Measurements from ENCODE around the gene LYSMD4.

The LYSMD4 gene

DNA sequence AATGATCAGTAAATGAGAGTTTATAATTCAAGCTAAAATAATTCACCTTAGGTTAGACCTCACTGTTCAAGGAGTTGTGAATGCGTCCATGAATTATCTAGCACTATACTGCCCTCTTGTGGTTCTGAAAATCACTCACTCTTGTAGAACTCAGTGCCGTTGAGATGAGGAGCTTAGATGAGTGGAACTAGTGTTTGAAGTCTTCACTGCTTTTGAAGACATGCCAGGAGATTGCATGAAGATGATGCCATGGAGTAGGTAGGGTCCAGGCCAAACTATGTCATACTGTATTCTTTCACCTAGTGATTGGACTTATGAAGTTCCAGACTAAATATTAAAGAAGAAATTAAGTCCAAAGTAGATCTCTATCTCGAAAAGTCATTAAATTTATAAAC is 28.8 kb downstream of the LYSMD4 start:
- DNase-seq: peak in 1 of 2 experiments; percentile 75

DNA sequence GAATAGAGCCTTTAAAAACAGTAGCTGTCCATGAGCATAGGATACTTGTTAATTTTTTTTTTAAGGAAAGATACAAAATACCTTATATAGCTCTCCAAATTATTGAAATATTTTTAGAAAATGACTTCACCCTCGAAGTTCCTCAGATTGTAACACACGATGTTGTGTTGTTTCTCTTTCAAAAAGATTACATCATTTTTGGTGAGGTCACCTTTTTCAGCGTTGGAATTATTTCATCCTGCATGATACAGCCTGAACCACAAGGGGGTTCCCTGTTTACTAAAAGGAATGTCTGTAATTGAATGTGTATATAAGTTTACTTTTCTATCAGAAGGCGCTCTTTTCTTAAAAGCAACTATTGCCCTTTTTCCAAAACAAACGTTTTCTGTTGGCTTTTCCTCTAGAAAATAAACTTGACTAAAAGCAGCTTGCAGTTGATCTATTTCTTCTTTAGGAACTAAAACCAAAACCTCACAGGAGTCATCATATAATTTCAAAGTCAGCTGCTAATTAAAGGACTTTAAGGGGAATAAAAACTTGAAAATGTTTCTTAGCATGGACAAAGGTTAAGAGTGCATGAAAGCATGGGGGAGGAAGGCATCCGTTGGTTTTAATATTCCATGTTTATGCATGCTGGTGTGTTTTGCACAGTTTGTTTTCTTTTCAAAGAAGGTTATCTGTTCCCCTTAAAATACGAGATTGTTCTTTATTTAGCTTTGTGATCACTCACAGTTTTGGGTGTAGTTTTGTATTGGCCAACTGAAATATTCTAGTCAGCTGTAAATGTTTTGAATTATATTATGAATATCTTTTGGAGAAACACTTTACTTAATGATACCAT is 29.4 kb downstream of the LYSMD4 start:
- no peak for DNase-seq

- no peak for DNase-seq
These were observed 30.2 kb downstream of the LYSMD4 start for GRCh38 chr15:99702895-99703602.

DNA sequence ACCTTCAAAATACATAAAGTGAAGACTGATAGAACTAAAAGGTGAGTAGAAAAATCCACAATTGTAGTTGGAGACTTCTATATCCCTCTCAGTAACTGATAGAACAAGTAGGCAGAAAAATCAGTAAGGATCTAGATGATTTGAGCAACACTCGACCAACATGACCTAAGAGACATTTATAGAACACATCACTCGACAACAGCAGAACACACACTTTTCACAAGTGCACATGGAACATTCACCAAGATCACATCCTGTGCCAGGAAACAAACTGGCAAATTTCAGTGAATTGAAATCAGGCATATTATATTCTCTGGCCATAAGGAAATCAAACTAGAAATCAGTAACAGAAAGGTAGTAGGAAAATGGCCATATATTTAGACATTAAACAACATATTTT is 37.1 kb downstream of the LYSMD4 start:
- no peak for DNase-seq

DNA sequence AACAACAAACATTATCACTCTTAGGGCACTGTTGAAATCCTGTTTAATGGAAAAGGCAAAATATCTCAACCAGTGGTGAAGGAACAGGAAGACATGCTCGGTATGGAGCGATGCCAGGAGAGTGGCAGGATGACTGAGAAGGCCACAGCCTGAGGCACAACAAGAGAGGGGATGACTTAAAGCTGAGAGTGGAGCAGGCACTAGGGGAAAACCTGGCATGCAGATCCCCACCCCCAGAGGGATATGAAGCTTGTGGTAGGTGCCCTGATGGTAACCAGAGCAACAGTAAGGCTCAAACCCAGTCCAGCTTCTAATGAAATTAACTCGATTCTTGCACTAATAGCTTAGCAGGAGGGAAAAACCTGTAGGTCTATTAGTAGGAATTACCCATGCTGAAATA is 40.4 kb downstream of the LYSMD4 start:
- DNase-seq: no peak

GRCh38 chr15:99686290-99686689 is 46.9 kb downstream of the LYSMD4 start:
- DNase-seq: no peak

- DNase-seq: no peak
These were observed 50.1 kb downstream of the LYSMD4 start for GRCh38 chr15:99683000-99683670.

- no peak for DNase-seq
These were observed 50.8 kb downstream of the LYSMD4 start for GRCh38 chr15:99682455-99682854.

GRCh38 chr15:99681990-99682389 is 51.2 kb downstream of the LYSMD4 start:
- DNase-seq: no peak

DNA sequence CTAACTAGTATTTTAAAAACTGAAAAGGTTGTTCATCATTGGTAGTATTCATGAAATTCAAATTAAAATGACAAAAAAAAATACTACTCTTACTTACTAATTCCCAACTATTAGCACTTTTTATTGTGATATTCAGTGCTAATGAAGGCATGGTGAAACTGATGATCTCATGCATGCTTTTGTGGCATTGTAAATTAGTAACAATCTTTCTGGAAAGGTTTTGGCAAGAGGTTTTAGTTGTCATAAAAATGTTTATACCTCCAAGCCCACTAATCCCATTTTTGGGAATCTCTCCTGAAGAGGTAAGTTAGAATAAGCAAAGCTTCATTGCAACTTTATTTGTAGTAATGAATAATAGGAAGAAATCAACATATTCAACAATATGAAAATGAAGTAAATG is 53.0 kb downstream of the LYSMD4 start:
- DNase-seq: no peak

GRCh38 chr15:99677540-99678134 is 55.6 kb downstream of the LYSMD4 start:
- no peak for DNase-seq
